Activated T-cell treated with anti-CD3 and anti-CD28 coated beads for 1 hour (primary cell): ENCODE data around the gene ZNF865.
A peak's percentile ranks its signal among the peaks of the same experiment; 100 is the strongest.
"Not testable (repeated sequence)": the region's sequence is repeated elsewhere in the genome, so short reads cannot be mapped to it uniquely, and the experiment has no call there.

Experiments used
- DNase-seq: peaks from one replicate; pipeline ENCODE4 v3.0.0-alpha.2; 2020; ENCODE audit warnings: low read depth

Gene ZNF865

GRCh38 chr19:55605637-55606470, at the start of gene ZNF865:
Gene ZNF865, plus strand, starts transcription at chr19:55605647. Its CDS starts 7,972 bp downstream, at chr19:55613619.
- DNase-seq = peak; percentile 59

GRCh38 chr19:55559684-55560083, 45.8 kb upstream of the ZNF865 start:
- DNase-seq = no peak

GRCh38 chr19:55563261-55563690, 42.2 kb upstream of the ZNF865 start:
- no peak for DNase-seq

GRCh38 chr19:55566823-55567222, 38.6 kb upstream of the ZNF865 start:
- DNase-seq = no peak

GRCh38 chr19:55567708-55568328, 37.6 kb upstream of the ZNF865 start:
- DNase-seq = no peak

- DNase-seq = not testable (repeated sequence)
These were observed 36.0 kb upstream of the ZNF865 start for GRCh38 chr19:55569477-55569876.

- DNase-seq = not testable (repeated sequence)
These were observed 31.5 kb upstream of the ZNF865 start for GRCh38 chr19:55573929-55574328.

GRCh38 chr19:55576746-55577145, 28.7 kb upstream of the ZNF865 start:
- DNase-seq = no peak

- DNase-seq = no peak
These were observed 27.3 kb upstream of the ZNF865 start for GRCh38 chr19:55578031-55578760.

GRCh38 chr19:55578761-55579747, 26.4 kb upstream of the ZNF865 start:
- DNase-seq = no peak

GRCh38 chr19:55579766-55580621, 25.5 kb upstream of the ZNF865 start:
- no peak for DNase-seq

GRCh38 chr19:55580628-55581144, 24.8 kb upstream of the ZNF865 start, which contains the start of gene ZNF579:
Gene ZNF579, minus strand, starts transcription at chr19:55580848. Its CDS starts 1,209 bp downstream, at chr19:55579639.
- DNase-seq = peak; percentile 54

- DNase-seq = no peak
These were observed 24.2 kb upstream of the ZNF865 start for GRCh38 chr19:55581145-55581822.

GRCh38 chr19:55581823-55582223, 23.6 kb upstream of the ZNF865 start:
- no peak for DNase-seq

- not testable (repeated sequence) for DNase-seq
These were observed 23.2 kb upstream of the ZNF865 start for GRCh38 chr19:55582284-55582683.

- not testable (repeated sequence) for DNase-seq
These were observed 21.6 kb upstream of the ZNF865 start for GRCh38 chr19:55583897-55584296.

GRCh38 chr19:55584871-55585270, 20.6 kb upstream of the ZNF865 start:
- DNase-seq = no peak

- no peak for DNase-seq
These were observed 19.6 kb upstream of the ZNF865 start for GRCh38 chr19:55585658-55586339.
